T-helper 2 cell treated with Interferon-gamma antibody and Interleukin-4, amounts not matched to agents 5 μg/mL and 100 μg/mL, for 36 hours (primary cell): ENCODE data around the gene PRMT7.

ENCODE experiments used
- DNase-seq: peaks from one replicate; pipeline ENCODE4 v3.0.0; 2021; ENCODE audit warnings: low spot score
- H3K27ac Mint-ChIP-seq: one replicate; pipeline ENCODE4 v1.8.0; 2021; ENCODE audit warnings: mild to moderate bottlenecking, mixed read lengths
- H3K27me3 Mint-ChIP-seq: one replicate; pipeline ENCODE4 v1.8.0; 2021; ENCODE audit warnings: low read depth, mixed read lengths
- H3K36me3 Mint-ChIP-seq: one replicate; pipeline ENCODE4 v1.8.0; 2021; ENCODE audit warnings: low read depth, mixed read lengths
- H3K4me1 Mint-ChIP-seq: one replicate; pipeline ENCODE4 v1.8.0; 2021; ENCODE audit warnings: low read depth, mixed read lengths
- H3K4me3 Mint-ChIP-seq: one replicate; pipeline ENCODE4 v1.8.0; 2022; ENCODE audit warnings: mild to moderate bottlenecking, moderate library complexity, mixed read lengths
- H3K9me3 Mint-ChIP-seq: one replicate; pipeline ENCODE4 v1.8.0; 2021; ENCODE audit warnings: mixed read lengths

PRMT7 gene

DNA sequence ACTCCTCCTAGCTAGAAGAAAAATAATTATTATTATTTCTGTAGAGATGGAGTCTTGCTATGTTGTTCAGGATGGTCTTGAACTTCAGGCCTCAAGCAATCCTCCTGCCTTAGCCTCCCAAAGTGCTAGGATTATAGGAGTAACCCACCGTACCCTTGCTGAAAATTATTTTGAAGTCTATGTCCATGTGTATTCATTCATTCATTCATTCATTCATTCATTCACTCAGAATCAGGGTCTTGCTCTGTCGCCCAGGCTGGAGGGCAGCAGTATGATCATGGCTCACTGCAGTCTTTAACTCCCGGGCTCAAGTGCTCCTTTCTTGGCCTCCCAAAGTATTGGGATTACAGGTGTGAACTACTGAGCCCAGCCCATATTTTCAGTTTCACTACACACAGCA, 4.2 kb upstream of the PRMT7 start:
- Mint-ChIP-seq H3K9me3 (no peaks in the 10 kb centered on the region), H3K36me3 (peaks cover 50% of the 10 kb centered on the region), H3K4me3 (no peak overlapping the region), H3K27ac (no peak overlapping the region), H3K27me3 (no peaks in the 10 kb centered on the region), H3K4me1 (peaks cover 12% of the 10 kb centered on the region)
- DNase-seq: no peak

DNA sequence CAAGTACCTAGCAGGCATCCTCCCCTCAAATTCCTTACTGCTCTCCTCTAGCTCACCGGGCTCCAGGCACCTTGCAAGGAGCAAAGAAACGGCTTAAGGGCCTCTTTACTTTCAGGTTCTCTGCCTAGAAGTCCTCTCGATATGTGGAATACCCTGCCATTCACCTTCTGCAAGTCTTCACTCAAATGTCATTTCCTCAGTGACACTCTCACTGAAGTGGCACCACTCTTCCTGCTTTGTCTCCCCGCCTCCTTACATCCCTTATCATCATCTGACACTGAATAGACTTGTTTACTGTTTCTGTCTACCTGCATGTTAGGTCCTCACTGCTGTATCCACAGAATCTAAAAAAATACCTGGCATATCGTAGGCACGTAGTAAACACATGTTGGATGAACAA, 1.0 kb upstream of the PRMT7 start:
- H3K36me3 Mint-ChIP-seq: peaks cover 36% of the 10 kb centered on the region
- H3K27ac Mint-ChIP-seq: peak overlapping the region; percentile 97
- peak overlapping the region; percentile 89 for H3K4me3 Mint-ChIP-seq
- H3K9me3 Mint-ChIP-seq: no peaks in the 10 kb centered on the region
- H3K4me1 Mint-ChIP-seq: peaks cover 30% of the 10 kb centered on the region
- no peak for DNase-seq
- H3K27me3 Mint-ChIP-seq: no peaks in the 10 kb centered on the region

DNA sequence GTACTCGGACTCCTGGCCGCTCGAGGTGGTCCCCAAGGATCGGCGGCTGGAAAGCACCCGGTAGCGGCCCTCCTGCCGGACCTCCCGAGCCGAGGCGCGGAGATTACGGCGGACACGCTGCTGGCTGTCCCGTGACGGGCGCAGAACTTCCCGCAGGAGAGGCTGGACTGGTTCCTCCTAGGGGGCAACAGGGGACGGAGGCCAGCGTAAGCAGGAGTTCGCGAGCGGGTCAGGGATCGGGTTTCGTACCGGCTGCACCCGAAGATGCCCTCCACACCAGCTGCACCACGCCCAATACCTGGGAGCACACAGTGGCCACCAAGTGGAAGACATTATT, 414 bp upstream of the PRMT7 start:
- no peaks in the 10 kb centered on the region for H3K27me3 Mint-ChIP-seq
- DNase-seq: no peak
- H3K4me1 Mint-ChIP-seq: peaks cover 34% of the 10 kb centered on the region
- peak overlapping the region; percentile 89 for H3K4me3 Mint-ChIP-seq
- H3K27ac Mint-ChIP-seq: peak overlapping the region; percentile 97
- peaks cover 30% of the 10 kb centered on the region for H3K36me3 Mint-ChIP-seq
- no peaks in the 10 kb centered on the region for H3K9me3 Mint-ChIP-seq

DNA sequence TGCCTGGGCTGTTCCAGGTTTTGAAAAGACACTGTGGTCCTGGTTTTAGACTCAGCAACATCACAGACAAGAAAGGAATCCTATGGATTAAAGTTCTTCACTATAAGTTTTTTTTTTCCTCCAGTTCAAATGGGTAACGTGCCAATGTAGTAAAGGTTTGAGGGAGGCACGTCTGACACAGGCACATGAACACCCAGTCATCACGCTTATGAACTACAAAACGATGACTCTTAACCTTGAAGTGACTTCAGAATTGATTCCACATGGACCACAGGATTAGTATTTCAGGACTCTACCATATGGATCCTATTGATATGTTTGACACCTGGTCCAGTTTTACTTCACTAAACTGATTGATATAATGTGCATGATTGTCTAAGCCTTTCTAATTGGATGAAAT, 2.3 kb downstream of the PRMT7 start:
- Mint-ChIP-seq H3K27me3 (no peaks in the 10 kb centered on the region), H3K9me3 (no peaks in the 10 kb centered on the region), H3K27ac (no peak overlapping the region), H3K4me3 (no peak overlapping the region), H3K36me3 (peaks cover 31% of the 10 kb centered on the region), H3K4me1 (peaks cover 37% of the 10 kb centered on the region)
- no peak for DNase-seq

DNA sequence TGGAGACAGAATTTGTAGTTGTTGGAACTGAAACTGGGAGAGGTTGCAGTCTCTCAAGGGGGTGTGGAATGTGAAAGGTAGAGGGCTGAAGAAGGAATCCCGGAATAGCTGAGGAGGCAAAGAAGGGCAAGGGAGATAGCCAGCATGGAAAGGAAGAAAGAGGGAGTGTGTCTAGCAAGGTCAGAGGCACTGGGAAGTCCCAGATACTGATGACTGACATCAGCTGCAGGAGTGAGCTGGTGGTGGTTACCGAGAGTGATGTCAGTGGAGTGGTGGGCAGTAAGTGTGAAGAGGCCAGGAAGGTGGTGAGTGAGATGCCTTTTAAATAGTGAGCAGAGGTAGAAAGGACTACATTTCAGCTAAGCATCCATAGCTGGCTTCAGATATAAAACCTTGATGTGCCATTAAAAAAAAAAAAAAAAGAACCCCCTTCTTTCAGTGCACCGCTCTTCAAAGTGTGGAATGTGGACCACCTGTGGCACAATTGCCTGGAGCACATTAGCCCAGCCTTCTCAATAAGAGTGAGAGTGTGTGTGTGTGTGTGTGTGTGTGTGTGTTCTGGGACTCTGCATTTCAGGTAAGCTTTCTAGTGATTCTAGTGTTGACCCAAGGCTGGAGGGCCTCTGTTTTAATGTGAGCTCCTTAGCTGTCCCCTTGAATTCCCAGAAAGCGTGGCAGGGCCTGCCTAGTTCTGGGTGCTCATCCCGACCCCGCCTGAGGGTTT, 8.5 kb downstream of the PRMT7 start:
- DNase-seq: peak; percentile 76
- H3K27me3 Mint-ChIP-seq: no peaks in the 10 kb centered on the region
- H3K36me3 Mint-ChIP-seq: peaks cover 41% of the 10 kb centered on the region
- peak overlapping the region; percentile 63 for H3K27ac Mint-ChIP-seq
- H3K4me3 Mint-ChIP-seq: no peak overlapping the region
- peaks cover 22% of the 10 kb centered on the region for H3K4me1 Mint-ChIP-seq
- no peaks in the 10 kb centered on the region for H3K9me3 Mint-ChIP-seq

DNA sequence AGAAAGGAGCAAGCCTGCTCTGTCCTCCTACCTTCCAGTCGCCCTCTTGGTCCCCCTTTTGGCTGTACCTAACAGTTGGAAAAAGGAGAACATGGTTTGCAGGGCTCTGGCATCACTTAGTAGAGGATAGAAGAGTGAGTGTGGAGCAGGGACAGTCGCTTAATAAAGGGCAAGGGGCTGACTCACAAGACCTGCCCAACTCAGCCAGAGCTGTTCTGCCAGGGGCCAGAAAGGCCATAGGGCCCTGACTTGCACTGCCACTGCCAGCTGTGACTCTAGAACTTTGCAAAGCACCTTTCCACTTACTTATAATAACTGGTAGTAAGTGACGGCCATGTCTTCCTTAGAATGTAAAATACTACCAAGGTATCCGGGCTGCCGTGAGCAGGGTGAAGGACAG, 13.5 kb downstream of the PRMT7 start:
- Mint-ChIP-seq H3K27me3 (no peaks in the 10 kb centered on the region), H3K27ac (no peak overlapping the region)

DNA sequence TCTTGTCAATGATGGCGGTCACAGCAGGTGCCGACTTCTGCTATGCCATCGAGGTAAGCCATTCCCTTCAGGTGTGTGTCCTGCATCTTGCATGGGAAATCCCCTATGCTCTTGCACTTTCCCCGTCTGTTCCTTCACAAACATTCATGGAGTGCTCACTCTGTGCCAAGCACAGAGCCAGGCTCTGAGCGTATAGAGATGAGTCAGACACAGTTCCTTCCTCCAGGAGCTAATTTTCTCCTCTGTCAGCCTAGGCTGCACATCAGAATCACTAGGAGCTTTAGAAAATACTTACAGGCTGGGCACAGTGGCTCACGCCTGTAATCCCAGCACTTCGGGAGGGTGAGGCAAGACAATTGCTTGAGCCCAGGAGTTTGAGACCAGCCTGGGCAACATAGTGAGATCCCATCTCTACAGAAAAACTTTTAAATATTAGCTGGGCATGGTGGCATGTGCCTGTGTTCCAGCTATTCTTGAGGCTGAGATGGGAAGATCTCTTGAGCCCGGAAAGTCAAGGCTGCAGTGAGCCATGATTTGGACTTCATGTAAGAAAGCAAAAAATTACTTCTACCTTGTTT, 14.1 kb downstream of the PRMT7 start:
- Mint-ChIP-seq H3K36me3 (peaks cover 33% of the 10 kb centered on the region), H3K9me3 (no peaks in the 10 kb centered on the region), H3K27me3 (no peaks in the 10 kb centered on the region), H3K27ac (no peak overlapping the region), H3K4me1 (peaks cover 10% of the 10 kb centered on the region), H3K4me3 (no peak overlapping the region)
- no peak for DNase-seq

More for the DNA sequence above, 13.5 kb downstream of the PRMT7 start:
- Mint-ChIP-seq H3K36me3 (peaks cover 34% of the 10 kb centered on the region), H3K4me1 (peaks cover 10% of the 10 kb centered on the region), H3K4me3 (no peak overlapping the region), H3K9me3 (no peaks in the 10 kb centered on the region)
- DNase-seq: no peak

DNA sequence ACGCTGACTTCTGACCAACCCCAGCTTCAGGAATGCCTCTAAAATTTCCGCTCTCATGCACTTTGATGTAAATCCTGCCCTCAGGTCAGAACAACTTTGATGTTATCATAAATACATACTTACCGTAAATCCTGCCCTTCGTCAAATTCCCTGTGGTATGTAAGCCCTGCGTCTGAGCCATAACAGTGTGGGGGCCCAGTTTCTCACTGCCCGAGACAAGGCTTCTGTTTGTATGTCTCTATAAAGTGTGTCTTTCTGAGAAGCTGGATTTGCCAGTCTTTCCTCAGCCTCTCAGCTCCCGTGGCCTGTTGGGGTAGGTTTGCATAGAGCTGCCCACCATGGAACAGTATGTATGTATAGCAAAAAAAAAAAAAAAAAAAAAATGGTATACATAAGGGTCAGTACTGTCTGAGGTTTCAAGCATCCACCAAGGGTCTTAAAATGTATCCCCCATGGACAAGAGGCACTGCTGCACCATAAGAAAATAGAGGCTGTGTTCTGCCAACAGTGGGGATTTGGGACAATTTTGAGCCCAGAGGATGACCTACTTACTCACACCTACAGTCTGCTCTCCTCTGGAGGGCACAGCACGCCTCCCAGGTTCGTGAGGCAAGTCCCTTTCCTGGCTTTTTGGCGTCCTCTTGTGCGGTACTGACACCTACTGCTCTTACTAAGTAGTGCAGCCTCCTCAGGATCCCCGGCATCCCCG, 17.5 kb downstream of the PRMT7 start:
- Mint-ChIP-seq H3K27ac (no peak overlapping the region), H3K4me1 (peaks cover 20% of the 10 kb centered on the region), H3K9me3 (no peaks in the 10 kb centered on the region), H3K4me3 (no peak overlapping the region), H3K36me3 (peaks cover 42% of the 10 kb centered on the region), H3K27me3 (no peaks in the 10 kb centered on the region)
- DNase-seq: peak; percentile 73

DNA sequence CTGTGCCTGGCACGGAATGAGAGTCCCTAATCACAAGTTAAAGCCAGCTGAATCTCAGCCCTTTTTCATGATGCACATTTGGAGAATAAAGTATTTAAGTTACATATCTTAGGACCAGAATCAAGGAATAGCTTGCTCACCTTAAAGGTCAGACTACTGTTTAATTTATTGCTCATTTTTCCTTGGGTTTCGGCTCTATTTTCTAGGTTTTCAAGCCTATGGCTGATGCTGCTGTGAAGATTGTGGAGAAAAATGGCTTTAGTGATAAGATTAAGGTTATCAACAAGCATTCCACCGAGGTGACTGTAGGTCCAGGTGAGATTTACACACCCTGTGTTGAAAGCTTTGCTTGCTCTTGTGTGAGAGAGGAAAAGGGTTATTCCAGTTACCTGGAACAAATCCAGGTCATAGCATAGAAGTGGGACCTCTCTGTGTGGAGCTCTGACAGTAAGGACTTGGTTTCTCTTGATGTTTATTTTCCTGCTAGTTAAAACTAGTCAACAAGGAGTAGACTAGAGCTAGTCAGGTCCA, 18.1 kb downstream of the PRMT7 start:
- no peaks in the 10 kb centered on the region for H3K27me3 Mint-ChIP-seq
- no peak overlapping the region for H3K27ac Mint-ChIP-seq
- no peaks in the 10 kb centered on the region for H3K9me3 Mint-ChIP-seq
- H3K36me3 Mint-ChIP-seq: peaks cover 38% of the 10 kb centered on the region
- no peak overlapping the region for H3K4me3 Mint-ChIP-seq
- DNase-seq: no peak
- peaks cover 20% of the 10 kb centered on the region for H3K4me1 Mint-ChIP-seq

DNA sequence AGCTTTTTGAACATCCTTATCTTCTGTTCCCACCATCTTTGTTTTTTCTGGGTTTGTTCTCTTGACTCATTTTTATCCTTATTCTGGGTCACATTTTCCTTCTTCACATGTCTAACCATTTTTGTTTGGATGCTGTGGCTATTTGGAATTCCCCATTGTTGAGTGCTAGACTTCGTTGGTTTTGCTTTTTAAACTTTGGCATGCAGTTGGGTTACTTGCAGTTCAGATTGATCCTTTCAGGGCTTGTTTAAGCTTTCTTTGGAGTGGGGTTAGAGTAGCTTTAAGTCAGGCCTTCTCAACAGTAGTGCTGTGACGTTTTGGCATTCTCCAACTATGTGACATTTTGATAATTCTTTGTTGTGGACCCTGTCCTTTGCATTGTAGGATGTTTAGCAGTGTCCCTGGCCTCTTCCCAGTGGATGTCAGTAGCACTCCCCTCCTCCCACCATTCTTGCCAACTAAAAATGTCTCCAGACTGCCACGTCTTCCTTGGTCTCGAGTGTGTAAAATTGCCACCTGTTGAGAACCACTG, 21.1 kb downstream of the PRMT7 start:
- peaks cover 47% of the 10 kb centered on the region for H3K36me3 Mint-ChIP-seq
- peaks cover 20% of the 10 kb centered on the region for H3K4me1 Mint-ChIP-seq
- H3K4me3 Mint-ChIP-seq: peak overlapping the region; percentile 70
- peak overlapping the region; percentile 88 for H3K27ac Mint-ChIP-seq
- H3K27me3 Mint-ChIP-seq: no peaks in the 10 kb centered on the region
- no peaks in the 10 kb centered on the region for H3K9me3 Mint-ChIP-seq
- DNase-seq: no peak

DNA sequence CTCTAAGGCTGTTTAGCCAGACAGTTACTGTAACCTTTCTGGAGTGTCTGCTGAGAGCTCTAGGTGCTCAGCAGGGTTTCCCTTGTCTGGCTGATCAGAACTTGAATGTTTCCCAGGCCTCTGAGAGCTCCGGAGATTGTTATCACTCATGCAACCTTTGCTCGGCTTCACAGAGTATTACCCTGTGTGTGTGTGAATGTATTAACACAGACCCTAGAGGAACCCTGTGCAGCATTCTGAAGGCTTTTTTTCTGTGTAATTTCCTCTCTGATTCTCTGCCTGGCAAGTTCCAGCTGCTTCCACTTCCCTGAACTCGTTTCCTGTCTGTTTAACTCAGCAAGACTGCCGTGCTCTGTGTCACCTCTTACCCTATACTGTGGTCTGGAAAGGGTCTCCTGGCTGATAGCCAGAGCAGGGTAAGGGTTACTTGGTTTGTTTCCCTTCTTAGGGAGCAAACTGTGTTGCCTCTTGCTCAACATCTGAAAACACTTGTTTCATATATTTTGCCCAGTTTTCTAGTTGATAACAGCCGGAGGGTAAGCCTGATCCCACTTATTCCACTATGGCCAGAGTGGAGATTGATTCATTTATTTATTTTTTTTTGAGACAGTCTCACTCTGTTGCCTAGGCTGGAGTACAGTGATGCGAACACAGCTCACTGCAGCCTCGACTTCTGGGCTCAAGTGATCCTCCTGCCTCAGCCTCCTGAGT, 21.7 kb downstream of the PRMT7 start:
- peak; percentile 9 for DNase-seq
- no peaks in the 10 kb centered on the region for H3K9me3 Mint-ChIP-seq
- no peaks in the 10 kb centered on the region for H3K27me3 Mint-ChIP-seq
- peak overlapping the region; percentile 70 for H3K4me3 Mint-ChIP-seq
- peaks cover 48% of the 10 kb centered on the region for H3K36me3 Mint-ChIP-seq
- H3K4me1 Mint-ChIP-seq: peaks cover 17% of the 10 kb centered on the region
- peak overlapping the region; percentile 88 for H3K27ac Mint-ChIP-seq

DNA sequence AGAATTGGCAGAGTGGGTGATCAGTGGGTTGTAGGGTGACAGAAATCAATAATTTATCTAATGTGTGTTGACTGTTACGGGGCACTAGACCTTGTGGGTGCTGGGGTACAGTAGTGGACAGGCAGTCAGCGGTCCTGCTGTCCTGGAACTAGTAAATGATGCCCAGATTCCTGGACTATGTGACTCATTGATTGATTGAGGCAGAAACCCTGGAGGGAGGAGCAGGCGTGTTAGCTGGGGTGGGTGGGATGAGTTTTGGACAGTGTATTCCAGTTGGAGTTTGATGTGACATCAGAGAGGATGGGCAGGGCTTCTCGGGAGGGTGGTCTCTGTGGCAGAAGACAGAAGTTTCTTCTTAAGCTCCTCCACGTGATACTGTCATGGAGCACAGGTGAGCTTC, 24.4 kb downstream of the PRMT7 start:
- DNase-seq: no peak
- Mint-ChIP-seq H3K4me3 (no peak overlapping the region), H3K27me3 (no peaks in the 10 kb centered on the region), H3K36me3 (peaks cover 59% of the 10 kb centered on the region), H3K27ac (no peak overlapping the region), H3K4me1 (peaks cover 13% of the 10 kb centered on the region), H3K9me3 (no peaks in the 10 kb centered on the region)

DNA sequence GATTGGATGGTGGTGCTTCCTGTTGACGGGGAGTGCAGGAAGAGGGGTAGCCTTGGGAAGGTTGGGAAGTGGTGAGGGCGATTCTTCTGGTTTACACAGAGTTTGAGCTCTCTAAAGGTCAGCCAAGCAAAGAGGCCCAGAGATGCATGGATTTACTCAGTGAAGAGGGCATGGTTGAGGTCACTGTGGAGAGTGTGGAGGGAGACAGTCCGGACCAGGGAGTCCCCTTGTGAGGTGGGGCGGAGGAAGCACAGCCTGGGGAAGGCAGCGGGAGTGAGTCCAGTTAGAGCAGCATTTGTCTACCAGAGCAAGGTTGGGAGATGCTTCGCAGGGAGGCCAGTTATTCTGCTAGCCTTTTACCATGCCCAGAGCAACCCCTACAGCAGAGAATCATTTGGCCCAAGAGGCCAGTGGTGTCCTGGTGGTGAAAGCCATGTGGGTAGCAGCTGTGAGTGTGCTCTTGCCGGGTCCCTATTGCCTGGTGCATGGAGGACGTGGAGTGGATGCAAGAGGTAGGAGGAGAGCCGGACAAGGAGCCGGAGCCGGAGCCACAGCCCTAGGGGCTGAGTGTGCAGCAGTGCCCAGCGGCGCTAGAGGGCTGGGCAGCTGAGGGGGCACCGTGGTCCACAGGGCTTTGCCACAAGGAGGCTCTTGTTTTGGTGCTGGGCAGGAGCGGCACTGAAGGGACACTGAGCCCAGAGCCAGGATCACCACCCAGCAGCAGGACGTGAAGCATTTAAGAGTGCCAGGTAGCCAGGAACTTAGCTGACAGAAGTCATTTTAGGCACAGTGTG, 27.7 kb downstream of the PRMT7 start:
- Mint-ChIP-seq H3K9me3 (no peaks in the 10 kb centered on the region), H3K27me3 (no peaks in the 10 kb centered on the region), H3K27ac (no peak overlapping the region), H3K4me3 (no peak overlapping the region), H3K4me1 (no peaks in the 10 kb centered on the region), H3K36me3 (peaks cover 61% of the 10 kb centered on the region)
- no peak for DNase-seq
